NCI-H2196 treated with DMSO at 0.1 percent for 48 hours (cell line): ENCODE data around the gene SLC22A7.

Experiments
- DNase-seq: peaks from one replicate; lab custom pipeline; 2025; ENCODE audit not compliant: unreplicated experiment; lab: John Stamatoyannopoulos, UW

Gene SLC22A7

GRCh38 chr6:43264599-43265145 lies 33.4 kb upstream of the SLC22A7 start:
- no peak for DNase-seq

GRCh38 chr6:43265564-43265963 lies 32.5 kb upstream of the SLC22A7 start:
- no peak for DNase-seq

- DNase-seq, result peak; percentile 60
These were observed 30.3 kb upstream of the SLC22A7 start for GRCh38 chr6:43267619-43268354.

DNA sequence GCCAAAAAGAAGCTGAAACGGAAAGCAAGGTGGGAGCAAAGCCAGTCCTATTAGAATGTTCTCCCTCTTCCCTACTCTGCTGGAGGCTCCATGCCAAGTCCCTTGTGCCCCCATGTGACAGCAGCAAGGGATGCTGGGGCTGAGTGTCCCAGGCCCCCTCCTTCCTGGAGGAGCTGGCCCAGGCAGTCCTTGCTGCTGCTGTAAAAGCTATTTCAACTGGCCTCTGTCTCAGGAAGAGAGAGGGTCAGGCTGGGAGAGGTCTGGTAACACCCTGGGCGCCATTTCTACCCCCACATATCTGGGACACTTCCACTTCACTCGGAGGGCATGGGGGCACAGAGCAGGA lies 29.7 kb upstream of the SLC22A7 start:
- peak; percentile 43 for DNase-seq

DNA sequence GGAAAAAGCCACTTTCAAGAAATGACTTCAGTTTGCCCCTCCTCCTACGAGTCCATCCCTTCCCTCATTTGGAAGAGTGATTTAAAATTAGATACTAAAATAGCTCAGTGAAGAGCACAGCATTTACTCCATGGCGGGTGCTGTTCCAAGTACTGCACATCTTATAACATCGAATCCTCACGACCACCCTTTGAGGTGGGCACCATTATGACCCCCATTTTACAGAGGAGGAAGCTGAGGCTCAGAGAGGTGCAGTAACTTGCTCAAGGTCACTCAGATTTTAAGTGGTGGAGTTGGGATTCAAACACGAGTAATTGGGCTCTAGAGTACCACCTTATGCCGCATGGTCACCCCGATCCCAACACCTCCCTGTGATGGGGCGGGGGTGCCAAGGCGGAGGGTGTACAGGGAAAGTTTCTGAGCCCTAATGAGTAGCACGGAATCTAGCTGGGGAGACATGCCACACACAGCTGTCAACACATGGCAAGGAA lies 29.2 kb upstream of the SLC22A7 start:
- no peak for DNase-seq

DNA sequence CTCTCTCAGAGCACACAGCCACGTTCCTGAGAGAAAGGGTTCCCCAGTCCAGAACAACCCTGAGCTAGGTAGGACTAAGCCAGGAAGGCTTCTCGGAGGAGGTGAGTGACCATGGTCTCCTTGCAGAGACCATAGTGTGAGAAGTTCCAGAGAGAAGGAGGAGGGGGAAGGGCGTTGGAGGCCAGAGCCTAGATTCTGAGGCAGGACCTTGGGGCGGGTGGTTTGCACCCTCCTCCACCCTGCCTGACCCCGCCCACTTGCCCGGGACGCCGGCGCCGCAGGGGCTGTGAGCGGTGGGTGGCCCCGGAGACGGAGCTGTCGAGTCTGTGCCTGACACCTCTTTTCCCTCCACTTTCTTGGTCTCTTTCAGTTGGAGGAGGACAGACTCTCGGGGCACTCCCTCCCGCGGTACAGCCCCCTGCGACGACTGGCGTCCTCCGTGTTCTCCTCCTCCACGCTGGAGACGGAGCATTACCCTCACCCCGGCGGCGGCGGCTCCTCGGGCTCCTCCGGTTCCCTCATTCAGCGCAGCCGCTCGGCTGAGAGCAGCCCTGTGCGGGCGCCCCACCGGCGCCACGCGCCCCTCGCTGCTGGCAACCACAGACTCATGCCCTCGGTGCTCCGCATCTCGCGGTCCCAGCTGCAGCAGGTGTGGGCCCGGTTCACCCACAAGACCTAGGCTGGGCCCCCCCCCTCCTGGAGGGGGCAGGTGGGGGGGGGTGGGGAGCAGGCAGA lies 28.6 kb upstream of the SLC22A7 start:
- no peak for DNase-seq

GRCh38 chr6:43271103-43271815 lies 26.8 kb upstream of the SLC22A7 start:
- DNase-seq, result no peak

DNA sequence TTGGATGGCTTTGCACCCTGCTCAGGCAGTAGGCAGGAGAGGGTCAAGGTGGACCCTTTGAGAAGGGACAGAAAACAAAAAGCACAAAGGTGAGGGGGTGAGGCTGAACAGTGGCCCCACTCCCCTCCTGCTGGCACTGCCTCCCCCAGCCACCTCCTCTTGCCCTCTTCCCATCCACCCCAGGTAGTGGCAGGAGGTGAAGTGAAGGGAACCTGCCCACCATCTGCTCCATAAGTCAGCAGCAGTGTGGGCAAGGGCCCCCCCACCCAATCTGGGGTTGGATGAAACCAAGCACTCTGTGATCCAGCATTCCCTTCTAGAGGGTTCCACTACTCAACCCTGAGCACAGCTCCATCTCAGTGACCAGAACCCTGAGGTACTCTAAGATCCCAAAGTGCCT lies 26.1 kb upstream of the SLC22A7 start:
- no peak for DNase-seq

GRCh38 chr6:43273707-43274106 lies 24.4 kb upstream of the SLC22A7 start:
- DNase-seq, result no peak

- DNase-seq, result no peak
These were observed 23.7 kb upstream of the SLC22A7 start for GRCh38 chr6:43274127-43274915.

DNA sequence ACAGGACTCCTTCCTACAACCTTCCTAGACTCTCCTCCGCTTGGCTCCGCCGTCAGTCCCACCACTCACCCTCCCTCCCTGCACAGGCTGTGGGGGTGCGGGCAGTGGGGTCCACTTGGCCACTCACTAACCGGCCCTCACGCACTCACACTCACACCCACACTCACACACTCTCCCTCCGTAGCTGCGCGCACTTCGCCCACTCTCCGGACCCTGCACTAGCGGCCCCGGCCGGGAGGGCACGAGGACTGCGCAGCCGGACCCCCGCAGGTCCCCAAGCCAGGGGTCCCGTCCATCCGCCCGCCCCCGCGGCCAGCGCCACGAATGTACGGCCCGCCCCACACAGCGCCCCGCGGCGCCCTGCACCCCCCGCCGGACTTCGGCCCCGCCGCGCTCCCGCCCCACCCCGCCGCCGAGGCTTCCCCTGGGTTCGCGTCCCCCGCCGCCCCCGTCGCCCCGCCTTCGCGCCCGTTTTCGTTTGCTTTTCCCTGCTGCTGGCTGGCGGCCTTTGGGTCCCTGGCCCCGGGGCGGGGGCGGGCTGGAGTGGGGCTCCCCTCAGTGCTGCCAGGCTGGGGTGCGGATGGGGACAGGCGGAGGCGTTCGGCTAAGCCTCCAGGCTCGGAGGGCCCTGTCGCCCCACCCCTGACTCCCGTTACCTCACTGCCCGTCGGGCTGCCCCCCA lies 23.0 kb upstream of the SLC22A7 start:
- DNase-seq, result no peak

DNA sequence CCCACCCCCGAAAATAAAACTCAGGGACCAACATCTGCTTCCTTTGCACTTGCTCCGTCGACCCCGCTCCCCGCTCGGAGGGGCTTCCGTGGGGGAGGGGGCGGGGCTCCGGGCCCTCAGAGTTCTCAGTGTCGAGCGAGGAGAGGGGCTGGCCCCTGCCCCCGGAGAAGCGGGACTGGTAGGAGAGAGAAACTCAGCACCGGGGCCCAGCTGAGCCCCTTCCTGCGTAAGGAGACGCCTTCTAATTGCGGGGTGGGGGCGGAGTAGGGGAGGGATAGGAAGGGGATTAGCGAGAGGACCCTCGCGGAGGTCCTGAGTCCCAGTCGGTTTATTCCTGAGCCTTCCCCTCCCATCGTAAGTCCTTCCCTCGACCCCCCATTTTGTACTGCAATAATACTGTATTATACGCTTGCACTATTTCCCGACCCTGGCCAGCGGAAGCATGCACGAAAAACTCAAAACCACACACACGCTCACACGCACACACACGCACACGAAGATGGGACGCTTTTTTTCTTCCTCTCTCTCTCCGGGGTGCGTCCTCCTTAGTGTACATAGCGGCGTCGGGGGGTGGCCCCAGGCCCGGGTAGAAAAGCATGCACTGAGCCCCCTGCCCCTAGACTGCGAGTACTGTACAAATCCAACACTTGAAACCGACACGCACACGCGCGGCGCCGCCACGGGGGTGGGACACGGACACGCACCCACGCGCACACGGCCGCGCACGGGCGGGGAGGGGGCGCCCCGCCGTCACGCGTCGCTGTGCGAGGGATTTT lies 22.1 kb upstream of the SLC22A7 start:
- no peak for DNase-seq

DNA sequence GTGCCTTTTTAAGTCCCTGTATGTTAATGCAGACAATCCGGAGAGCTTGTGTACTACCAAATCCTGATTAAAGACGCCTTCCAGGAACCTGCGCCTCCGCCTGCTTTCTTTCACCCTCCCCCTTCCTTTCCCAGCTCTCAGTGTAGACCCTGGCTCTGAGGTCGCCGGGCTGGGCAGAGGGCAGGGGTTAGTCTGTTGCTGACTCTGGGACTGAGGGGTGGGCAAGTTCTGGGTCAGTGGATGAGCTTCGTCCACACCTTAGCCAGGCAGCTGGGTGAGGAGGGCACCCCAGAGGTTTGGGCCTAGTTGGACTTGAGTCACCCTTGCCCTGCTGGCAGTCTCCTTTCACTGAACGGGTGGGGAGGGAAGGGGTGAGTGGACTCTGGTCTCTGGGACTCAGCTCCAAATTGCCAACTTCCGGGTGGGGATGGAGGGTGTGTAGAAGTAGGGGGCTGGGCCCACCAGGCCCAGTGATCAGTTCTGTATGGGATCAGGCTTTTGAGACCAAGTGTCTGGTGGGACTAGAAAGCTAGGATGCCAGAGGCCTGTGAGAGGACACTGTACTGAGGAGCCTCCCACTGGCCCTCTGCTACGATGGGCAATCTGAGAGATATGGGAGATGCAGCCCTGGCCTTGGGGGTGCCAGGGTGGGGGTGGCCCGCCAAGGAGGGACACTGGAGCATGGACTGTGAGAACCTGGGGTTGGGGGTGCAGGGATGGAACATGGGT lies 21.3 kb upstream of the SLC22A7 start:
- DNase-seq, result no peak

GRCh38 chr6:43277306-43277642 lies 20.8 kb upstream of the SLC22A7 start:
- DNase-seq, result no peak

DNA sequence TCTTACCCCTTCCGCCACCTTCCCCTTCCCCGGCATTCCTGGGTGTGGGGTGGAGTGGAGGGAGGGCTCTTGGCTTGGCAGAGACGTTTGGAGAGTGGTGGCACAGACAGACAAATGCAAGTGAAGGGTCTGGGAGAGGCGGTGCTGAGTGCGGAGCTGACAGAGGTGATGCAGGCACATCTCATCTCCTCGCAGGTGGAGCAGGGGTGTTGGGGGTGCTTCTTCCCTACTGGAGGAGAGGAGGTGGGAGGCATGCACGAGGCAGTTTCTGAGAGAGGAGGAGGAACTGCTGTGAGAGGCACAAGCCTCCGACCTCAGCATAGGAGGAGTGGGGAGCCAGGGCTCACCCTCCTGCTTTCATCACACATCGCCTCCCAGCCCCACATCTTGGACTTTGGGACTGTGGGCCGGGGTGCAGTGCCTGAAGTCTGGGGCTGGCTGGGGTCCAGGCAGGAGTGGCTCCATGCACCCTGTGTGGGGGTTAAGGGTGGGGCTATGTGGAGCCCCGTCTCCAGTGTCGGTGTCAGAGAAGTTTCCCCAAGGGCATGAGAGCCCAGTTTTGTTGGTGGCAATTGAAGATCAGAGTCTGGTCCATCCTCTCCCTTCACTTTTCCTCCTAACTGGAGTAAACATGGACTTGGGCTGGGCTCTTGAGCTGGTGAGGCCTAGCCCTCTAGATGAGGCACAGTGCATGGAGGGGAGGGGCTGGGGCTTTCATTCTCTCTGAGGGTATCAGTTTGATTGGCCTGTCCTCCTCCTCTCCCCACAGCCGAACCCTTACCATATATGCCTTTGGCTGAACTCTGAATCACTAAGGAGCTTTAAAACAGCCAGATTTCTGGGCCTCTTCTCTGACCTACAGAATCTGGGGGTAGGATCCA lies 20.2 kb upstream of the SLC22A7 start:
- DNase-seq, result no peak

DNA sequence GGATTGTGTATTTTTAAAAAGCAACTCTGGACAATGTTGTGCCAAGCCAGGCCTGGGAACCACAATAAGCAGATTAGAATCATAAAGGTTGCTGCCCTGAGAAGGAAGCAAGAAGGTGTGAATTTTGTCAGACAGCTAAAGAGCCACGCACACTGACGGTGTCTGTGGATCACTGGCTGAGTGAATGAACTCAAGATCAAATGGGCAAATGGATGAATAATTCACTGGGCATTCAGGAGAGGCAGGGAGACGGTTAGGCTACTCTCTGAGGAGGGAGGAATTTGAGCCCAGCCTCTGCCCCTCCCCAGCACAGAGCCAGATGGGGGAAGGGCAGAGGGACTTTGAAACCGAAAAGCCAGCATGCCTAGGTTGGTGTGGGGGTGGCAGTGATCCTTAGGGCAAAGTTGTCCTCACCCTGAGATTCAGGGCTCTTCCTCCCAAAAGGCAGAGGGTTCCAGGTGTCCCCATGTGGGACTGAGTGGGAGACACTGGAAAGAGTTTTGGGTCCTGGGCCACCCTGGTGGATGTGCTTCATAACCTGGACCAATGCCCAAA lies 19.5 kb upstream of the SLC22A7 start:
- no peak for DNase-seq

- no peak for DNase-seq
These were observed 17.8 kb upstream of the SLC22A7 start for GRCh38 chr6:43280234-43280633.

- no peak for DNase-seq
These were observed 16.0 kb upstream of the SLC22A7 start for GRCh38 chr6:43282060-43282459.
